ENCODE results near the gene ANKZF1.

The ANKZF1 gene

DNA sequence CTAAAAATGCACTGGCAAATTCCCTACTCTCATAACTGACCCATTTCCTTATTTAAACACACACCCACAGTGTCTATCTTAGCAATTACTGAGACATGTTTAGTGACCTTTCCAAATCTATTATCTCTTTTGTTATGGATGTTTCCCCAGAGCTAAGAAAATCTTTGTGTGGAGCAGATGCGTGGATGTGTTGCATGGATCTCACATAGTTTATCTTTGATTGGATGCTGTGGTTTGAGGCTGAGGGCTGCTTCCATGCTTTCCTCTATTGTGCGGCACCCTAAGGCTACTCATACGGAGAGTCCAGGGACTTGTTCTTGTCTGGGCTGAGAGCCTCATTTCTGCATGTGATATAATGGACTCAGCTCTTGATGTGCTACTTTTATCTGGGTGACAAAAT lies 4.7 kb downstream of the ANKZF1 start:
- Histone ChIP-seq H3K4me3 (ENCODE audit: low read depth in 1 of 2, low read length in 1 of 2) (no peak overlapping the region), H3K27ac (no peak overlapping the region), H3K27me3 (no peaks in the 10 kb centered on the region), H3K4me1 (ENCODE audit: control insufficient read depth in 1 of 2, insufficient read depth in 1 of 2, low read depth in 1 of 2, low read length in 1 of 2) (peaks cover 17 to 18% of the 10 kb centered on the region in 2 experiments), H3K36me3 (peaks cover 68% of the 10 kb centered on the region), H3K9me3 (no peaks in the 10 kb centered on the region)
- TF ChIP-seq, protein P1, sequence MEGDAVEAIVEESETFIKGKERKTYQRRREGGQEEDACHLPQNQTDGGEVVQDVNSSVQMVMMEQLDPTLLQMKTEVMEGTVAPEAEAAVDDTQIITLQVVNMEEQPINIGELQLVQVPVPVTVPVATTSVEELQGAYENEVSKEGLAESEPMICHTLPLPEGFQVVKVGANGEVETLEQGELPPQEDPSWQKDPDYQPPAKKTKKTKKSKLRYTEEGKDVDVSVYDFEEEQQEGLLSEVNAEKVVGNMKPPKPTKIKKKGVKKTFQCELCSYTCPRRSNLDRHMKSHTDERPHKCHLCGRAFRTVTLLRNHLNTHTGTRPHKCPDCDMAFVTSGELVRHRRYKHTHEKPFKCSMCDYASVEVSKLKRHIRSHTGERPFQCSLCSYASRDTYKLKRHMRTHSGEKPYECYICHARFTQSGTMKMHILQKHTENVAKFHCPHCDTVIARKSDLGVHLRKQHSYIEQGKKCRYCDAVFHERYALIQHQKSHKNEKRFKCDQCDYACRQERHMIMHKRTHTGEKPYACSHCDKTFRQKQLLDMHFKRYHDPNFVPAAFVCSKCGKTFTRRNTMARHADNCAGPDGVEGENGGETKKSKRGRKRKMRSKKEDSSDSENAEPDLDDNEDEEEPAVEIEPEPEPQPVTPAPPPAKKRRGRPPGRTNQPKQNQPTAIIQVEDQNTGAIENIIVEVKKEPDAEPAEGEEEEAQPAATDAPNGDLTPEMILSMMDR (IDR thresholded peaks at IDR 0.05) = no peak

DNA sequence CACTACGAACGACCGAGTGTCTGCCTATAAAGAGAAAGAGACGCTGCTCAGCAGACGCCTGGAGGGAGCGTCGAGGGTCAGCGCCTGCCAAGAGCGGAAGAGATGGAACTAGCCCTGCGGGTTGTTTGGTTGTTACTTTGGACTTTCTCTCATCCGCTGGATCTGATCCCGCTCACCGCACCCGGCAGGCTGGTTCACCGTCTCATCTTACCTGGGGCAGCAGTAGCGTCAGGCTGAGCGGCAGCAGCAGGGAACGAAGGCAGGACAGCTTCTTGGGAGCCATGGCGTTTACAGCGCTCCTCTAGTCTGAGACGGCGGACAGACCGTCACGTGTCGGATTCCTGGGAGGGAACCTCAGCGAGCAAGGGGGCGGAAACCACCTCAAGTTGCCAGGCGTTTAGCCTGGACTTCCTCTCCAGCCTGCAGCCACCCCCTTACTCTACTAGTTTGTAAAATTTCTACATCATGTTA lies 13.7 kb downstream of the ANKZF1 start:
- H3K27me3 ChIP-seq = no peaks in the 10 kb centered on the region
- TF ChIP-seq, protein P1 (IDR thresholded peaks at IDR 0.05) = no peak
- peak overlapping the region; percentile 95 for H3K27ac ChIP-seq
- peaks cover 4% of the 10 kb centered on the region for H3K36me3 ChIP-seq
- H3K4me3 ChIP-seq (ENCODE audit: low read depth in 1 of 2, low read length in 1 of 2) = peak overlapping the region; percentile 30 to 45
- no peaks in the 10 kb centered on the region for H3K9me3 ChIP-seq
- peaks cover 53 to 57% of the 10 kb centered on the region in 2 experiments for H3K4me1 ChIP-seq (ENCODE audit: control insufficient read depth in 1 of 2, insufficient read depth in 1 of 2, low read depth in 1 of 2, low read length in 1 of 2)

DNA sequence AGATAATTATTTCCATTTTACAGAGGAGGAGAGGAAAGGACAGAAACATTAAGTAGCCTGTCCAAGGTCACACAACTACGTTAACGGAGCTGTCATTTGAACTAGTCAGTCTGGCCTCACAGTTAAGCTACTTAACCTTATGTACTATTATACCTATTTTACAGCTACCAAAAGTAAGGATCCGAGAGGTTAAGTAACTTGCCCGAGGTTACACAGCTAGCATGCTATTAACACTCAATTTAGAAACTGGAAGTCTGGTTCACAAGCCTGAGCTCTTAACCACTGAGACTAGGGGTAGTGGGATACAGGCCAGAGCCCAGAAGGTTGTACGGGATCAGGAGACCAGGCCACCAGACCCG lies 15.2 kb downstream of the ANKZF1 start:
- no peaks in the 10 kb centered on the region for H3K9me3 ChIP-seq
- peaks cover 68 to 71% of the 10 kb centered on the region in 2 experiments for H3K4me1 ChIP-seq (ENCODE audit: control insufficient read depth in 1 of 2, insufficient read depth in 1 of 2, low read depth in 1 of 2, low read length in 1 of 2)
- peak overlapping the region; percentile 95 for H3K27ac ChIP-seq
- peaks cover 17% of the 10 kb centered on the region for H3K36me3 ChIP-seq
- TF ChIP-seq, protein P1 (IDR thresholded peaks at IDR 0.05) = no peak
- peak overlapping the region; percentile 89 to 99 for H3K4me3 ChIP-seq (ENCODE audit: low read depth in 1 of 2, low read length in 1 of 2)
- no peaks in the 10 kb centered on the region for H3K27me3 ChIP-seq

DNA sequence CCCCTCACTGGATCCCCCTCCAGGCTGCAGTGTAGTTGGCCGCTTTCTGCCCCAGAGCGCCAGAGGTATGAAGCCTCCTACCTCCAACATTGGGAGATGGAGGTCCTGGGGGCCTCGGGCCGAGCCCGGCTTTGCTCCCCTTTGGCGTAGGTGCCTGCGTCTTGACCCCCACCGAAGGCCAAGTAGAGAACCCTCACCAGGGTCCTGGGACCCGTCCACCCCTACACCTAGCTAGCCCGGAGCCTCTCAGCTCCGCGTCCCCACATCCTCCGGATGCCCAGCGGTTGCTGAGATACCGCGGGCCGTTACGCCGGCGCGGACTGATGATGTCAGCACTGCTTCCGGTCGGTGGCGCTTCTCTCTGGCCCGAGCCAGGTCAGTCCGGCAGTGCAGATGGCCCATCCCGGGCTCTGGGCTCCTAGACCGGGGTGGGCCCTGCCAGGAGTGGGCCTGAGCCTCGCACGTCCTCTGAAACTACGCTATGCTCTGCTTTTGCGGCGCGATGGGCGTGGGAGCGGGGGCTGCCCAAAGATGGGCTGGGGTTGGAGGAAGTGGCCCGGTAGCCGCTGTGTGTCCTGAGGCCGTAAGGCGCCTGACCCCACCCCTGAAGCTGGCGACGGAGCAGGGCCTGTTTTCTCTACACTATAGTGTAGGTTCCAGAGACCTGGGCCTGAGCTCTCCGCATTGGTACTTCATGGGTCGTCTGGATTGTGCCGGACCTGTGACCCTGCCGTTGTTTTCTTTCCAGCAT lies 15.7 kb downstream of the ANKZF1 start, which contains the start of the genes GLB1L and STK16:
Gene GLB1L (minus strand): TSS at position 297 of the 751 bp plus-strand sequence. CDS start 1,871 bp downstream, outside the sequence.
Gene STK16 (plus strand): TSS at position 332 of the 751 bp plus-strand sequence. CDS start 521 bp downstream, outside the sequence.
- Histone ChIP-seq H3K36me3 (peaks cover 23% of the 10 kb centered on the region), H3K27me3 (no peaks in the 10 kb centered on the region), H3K9me3 (no peaks in the 10 kb centered on the region), H3K4me1 (ENCODE audit: control insufficient read depth in 1 of 2, insufficient read depth in 1 of 2, low read depth in 1 of 2, low read length in 1 of 2) (peaks cover 73 to 77% of the 10 kb centered on the region in 2 experiments), H3K4me3 (ENCODE audit: low read depth in 1 of 2, low read length in 1 of 2) (peak within 1 kb of the TSS; percentile 89 to 99), H3K27ac (peak within 1 kb of the TSS; percentile 95)
- TF ChIP-seq, protein P1 (IDR thresholded peaks at IDR 0.05) = peak; percentile 45

DNA sequence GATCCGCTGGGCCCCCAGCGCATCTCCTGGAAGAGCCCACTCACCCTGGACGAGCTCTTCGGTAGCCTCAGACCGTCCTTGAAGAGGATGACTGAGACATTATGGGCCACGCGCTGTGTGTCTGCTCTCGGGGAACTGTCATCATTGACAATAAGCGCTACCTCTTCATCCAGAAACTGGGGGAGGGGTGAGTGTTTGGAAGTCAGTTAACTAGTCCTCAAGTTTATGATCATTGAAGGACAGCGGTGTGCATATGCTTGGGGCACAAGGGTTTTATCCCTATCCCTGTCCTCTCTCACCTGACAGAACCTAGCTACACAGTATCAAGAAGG lies 16.3 kb downstream of the ANKZF1 start:
- TF ChIP-seq, protein P1 (IDR thresholded peaks at IDR 0.05) = no peak
- Histone ChIP-seq H3K27me3 (no peaks in the 10 kb centered on the region), H3K9me3 (no peaks in the 10 kb centered on the region), H3K27ac (peak overlapping the region; percentile 95), H3K4me1 (ENCODE audit: control insufficient read depth in 1 of 2, insufficient read depth in 1 of 2, low read depth in 1 of 2, low read length in 1 of 2) (peaks cover 79 to 82% of the 10 kb centered on the region in 2 experiments), H3K4me3 (ENCODE audit: low read depth in 1 of 2, low read length in 1 of 2) (peak overlapping the region; percentile 89 to 99), H3K36me3 (peaks cover 28% of the 10 kb centered on the region)

All from neutrophil (primary cell).